HG02763 (cell line): ENCODE data around the gene TUBA1B.
A peak's percentile ranks its signal among the peaks of the same experiment; 100 is the strongest.

ENCODE experiments used
- ATAC-seq: cut with Tn5 transposase; IDR thresholded peaks from one replicate; pipeline ENCODE4 v1.9.1; 2021; ENCODE audit warnings: mild to moderate bottlenecking, moderate library complexity; ENCODE audit not compliant: unreplicated experiment

Gene TUBA1B

DNA sequence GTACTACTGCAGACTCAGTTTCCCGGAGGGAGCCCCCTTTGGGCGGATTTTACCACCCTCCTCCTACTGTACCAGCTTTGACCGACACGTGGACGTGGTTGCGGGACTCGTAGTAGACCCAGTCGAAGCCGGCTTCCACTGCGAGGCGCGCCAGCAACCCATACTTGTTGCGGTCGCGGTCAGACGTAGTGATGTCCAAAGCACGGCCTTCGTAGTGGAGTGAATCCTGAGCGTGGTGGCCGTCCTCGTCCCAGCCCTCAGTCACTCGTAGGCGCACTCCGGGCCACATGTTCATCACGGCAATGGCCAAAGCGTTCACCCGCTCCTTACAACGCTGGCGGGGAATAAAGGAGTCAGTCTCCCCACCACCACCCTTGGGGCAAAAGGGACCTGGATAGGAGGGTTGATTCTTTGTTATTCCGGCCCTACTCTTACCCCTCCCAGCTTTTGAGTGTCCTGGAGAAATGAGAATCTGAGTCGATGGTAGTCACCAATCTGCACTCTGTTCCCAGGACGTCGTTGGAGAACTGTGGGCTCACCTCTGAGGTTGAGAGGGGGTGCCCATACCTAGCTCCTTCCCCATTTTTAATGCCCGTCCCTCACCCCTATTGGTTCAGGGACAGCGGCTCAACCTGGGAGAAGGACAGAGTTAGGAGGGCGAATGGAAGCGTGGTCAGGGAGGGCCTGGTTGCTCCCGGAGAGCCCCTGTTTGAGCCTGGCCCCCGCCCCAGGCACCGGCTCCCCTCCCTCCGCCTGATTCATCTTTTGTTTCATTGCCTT is 39.9 kb downstream of the TUBA1B start:
- no peak for ATAC-seq

DNA sequence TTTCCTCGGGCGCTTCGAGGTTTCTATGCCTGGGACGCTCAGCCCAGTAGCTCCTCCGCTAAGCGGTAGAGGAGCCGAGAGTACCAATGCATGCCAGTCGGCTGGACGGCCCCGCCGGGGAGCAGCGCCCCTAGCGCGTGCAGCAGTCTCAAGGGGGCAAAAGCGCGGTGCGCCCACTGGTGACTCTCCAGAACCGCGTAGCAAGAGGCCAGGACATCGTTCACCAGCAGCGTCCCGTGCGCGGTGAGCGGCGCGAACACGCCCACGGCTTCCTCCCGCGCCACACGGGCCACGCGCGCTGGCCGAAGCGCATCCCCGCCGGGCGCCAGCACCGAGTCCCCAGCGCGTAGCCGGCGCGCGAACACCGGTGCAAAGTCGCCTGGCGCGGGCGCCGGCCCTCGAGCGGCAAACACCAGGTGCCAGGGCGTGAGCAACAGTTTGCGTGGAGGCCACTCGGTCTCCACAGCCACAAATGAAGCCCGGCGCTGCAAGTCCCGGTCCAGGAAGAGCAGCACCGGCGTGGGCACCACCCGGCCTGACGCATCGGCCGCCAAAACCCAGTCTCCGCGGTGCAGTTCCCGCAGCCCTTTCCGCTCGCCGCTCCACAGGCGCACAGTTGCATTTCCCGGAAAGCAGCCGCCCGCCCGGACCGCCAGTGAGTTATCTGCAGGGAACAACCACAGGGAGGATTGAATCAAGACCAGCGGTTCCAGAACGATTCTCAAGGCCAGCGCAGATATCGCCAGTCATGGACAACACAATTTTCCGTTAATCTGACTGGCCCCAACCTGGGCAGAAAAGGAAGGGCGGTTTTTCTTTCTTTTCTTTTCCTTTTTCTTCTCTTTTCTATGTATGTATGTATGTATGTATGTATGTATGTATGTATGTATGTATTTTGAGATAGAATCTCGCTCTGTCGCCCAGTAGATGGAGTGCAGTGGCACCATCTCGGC is 41.1 kb downstream of the TUBA1B start:
- no peak for ATAC-seq

DNA sequence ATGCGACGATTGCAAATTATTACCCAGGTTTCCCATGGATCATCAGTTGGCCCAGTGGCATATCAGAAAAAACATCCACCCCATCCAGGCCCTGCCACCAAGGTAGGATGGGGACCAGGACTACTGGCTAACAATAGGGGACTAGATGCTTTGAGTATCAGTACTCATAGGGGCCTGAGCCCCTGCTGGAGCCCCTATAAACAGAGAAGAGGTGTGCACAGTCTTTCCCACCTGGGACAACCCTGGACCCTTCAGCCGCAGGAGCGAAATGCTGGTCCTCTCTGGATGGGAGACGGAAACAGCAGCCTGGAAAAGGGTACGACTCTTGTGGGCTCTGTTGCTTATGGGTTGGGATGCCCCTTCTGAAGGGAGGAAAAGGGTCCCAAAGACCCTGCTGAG is 42.3 kb downstream of the TUBA1B start:
- ATAC-seq, result no peak

DNA sequence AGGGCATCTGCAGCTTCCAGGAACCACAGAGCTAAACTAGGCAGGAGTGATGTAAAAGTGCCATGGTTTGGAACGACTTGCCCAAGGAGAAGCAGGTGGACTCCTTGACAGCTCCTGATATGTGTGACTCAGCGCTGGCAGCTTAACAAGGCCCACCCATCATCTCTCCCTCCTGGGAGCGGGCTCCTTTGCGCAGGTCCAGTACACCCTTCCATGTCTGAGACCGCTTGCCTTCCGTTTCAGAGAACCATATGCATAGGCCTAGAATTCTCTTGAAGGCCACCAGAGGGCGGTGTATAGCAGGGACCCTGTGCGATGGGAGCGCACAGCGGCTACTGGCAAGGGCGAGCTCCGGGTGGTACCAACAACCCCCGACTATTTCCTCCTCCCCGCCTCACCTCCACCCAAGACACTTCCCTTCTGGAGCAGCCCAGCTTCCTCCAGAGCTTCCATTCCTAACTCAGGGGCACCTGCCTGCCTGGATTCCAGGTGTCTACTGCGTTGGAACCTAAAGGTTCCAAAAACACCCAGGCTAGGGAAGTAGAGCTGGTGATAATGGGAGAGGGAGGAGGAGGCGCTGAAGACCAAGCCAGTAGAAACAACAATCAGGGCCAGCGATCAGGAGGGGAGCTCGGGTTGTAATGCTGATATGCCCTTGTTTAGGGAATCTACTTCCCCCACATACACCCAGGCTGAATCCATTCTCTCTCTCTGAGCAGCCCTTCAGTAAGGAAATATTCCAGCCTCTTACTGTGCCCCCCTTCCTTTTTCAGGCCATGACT is 42.9 kb downstream of the TUBA1B start:
- ATAC-seq, result peak; percentile 86

DNA sequence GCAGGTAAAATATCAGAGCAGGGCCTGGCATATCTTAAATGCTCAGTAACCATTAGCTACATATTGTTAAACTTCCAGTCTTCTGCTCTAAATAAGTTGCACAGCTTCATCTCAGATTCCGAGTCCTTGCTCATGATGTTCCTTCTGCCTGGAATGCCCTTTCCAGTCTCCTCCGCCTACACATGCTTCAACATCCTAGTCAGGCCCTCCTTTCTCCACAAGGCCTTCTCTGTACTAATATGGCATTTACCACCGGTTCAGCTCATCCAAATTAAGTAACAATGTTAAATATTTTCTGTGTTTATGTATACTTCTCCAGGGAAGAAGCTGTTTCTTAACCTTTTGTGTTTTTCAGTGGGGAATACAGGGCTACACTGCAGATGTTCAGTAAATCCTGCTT is 45.1 kb downstream of the TUBA1B start:
- ATAC-seq, result no peak

DNA sequence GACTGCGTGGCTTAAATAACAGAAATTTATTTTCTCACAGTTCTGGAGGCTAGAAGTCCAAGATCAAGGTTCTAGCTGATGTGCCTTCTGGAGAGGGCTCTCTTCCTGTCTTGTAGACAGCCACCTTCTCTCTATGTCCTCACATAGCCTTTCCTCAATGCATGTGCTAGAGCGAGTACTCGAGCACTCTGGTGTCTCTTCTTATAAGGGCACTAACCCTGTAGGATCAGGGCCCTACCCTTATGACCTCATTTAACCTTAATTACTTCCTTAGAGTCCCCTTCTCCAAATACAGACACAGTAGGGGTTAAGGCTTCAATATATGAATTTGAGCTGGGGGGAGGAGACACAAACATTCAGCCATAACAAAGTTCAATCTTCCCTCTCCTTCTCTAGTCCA is 46.8 kb downstream of the TUBA1B start:
- no peak for ATAC-seq

DNA sequence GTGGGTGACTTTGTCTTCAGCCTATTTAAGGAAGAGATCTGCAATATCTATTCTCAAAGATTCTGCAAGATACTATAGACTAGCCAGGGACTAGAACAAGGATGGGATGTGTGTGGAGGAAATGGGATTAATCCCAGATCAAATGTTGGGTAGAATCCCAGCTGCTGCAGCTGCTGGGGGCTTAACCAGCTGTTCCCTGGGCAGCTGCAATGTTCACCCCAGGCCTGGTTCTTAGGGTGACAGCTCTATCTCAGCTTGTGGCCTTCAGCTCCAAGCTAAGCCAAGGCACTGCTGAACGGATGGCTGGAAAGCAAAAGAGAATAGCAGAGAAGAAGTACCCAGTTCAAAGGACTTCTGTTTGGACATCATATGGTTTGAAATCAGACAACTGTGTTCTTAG is 51.4 kb downstream of the TUBA1B start:
- ATAC-seq, result no peak
